ENCODE results near the gene NPW. TPM values are rescaled to one million over a fixed set of nuclear protein-coding genes. Genes with fewer than 3 reads are reported as not detected.
A peak's percentile ranks its signal among the peaks of the same experiment; 100 is the strongest.
"Not testable (repeated sequence)": the region's sequence is repeated elsewhere in the genome, so short reads cannot be mapped to it uniquely, and the experiment has no call there.

The NPW gene
- polyA plus RNA-seq, 1 donor, result 4.4 TPM

DNA sequence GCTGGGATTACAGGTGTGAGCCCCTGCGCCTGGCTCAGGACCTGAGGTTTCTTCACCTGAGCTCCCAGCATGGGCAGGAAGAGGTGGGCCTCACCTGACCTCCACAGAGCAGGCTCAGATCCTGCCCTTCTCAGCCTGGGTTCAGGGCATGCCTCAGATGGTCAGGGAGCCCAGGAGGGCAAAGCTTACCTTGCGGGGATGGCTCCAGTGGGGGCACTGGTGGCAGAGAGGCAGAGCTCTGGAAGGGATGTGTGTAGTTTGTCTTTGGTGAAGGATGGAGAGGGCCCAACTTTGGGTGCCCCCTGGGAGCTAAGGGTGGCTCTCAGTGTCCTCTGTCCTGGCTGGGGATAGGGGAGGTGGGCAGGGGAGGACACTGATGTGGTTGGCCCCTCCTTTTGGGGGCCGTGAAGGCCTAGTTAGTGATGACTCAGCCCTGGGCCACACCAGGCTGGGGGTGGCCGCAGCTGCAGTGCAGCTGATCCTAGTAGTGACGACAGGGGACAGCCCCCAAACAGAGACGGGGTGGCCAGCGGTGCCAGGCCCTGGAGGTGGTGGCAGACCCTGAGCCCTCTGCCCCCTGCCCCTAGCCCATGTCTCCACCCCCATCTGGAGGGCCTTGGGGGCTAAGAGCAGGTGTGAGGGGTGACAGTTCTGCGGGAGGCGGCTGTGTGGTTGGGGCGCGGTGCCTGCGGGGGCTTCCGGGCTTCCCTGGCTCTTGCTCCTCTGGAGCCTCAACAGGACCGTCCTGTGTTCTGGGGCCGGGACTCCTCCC lies 12.9 kb downstream of the NPW start:
- H3K4me1 ChIP-seq (ENCODE audit: control insufficient read depth, insufficient read depth, low read length), result peaks cover 36% of the 10 kb centered on the region

DNA sequence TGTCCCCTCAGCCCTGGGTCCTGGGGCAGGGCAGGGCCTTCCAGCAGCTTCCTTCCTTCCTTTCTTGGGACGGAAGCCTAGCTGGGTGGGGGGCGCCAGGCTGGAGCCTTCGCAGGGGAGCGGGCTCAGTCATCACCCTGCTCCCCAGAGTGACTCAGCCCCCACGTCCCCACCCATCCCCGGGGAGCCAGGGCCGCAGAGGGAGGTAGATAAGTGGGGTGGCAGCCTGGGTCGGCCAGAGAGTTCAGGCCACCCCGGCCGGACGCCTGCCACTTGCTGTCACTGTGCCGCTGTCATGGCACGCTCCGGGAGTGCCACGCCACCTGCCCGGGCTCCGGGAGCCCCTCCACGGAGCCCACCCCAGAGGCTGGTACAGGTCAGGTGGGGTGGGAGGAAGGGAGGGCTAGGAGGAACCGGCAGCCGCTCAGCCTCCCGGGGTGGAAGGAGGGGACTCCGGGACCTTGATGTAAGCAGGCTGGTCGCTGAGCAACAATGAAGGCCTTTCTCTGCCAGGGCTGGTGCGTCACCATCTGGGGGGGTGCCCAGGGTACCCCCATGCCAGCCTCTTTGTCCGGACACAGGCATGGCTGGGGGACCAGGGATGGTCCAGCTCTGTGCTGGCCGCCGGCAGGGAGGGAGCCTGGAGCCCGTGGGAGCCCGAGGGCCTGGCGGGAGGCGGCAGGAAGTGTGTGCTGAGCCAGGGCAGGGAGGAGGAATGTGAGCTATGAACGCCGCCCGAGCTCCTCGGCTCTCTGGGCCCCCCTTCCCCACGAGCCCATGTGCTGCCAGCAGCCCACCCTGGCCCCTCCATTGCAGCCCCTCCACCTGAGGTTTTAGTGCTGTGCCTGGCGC lies 13.7 kb downstream of the NPW start:
- no CpG with 5 or more reads among the region's 37 CpGs for WGBS (ENCODE audit: insufficient coverage, low lambda C conversion rate)
- peak in 1 of 2 donors; percentile 46 for DNase-seq
- Histone ChIP-seq H3K27me3 (ENCODE audit: control insufficient read depth, insufficient read depth, low read length) (peaks cover 4% of the 10 kb centered on the region), H3K27ac (ENCODE audit: low read length) (peak overlapping the region; percentile 72), H3K4me3 (ENCODE audit: low read length) (peak overlapping the region; percentile 18), H3K9me3 (ENCODE audit: control insufficient read depth, low read depth, low read length) (peaks cover 12% of the 10 kb centered on the region), H3K4me1 (ENCODE audit: control insufficient read depth, insufficient read depth, low read length) (peaks cover 42% of the 10 kb centered on the region), H3K36me3 (ENCODE audit: control insufficient read depth, insufficient read depth, low read length) (peaks cover 28% of the 10 kb centered on the region)

More for the DNA sequence above, 12.9 kb downstream of the NPW start:
- peaks cover 12% of the 10 kb centered on the region for H3K27me3 ChIP-seq (ENCODE audit: control insufficient read depth, insufficient read depth, low read length)
- H3K9me3 ChIP-seq (ENCODE audit: control insufficient read depth, low read depth, low read length), result peaks cover 6% of the 10 kb centered on the region
- WGBS (ENCODE audit: insufficient coverage, low lambda C conversion rate), result no CpG with 5 or more reads among the region's 15 CpGs
- no peak for DNase-seq
- peak overlapping the region; percentile 72 for H3K27ac ChIP-seq (ENCODE audit: low read length)
- no peak overlapping the region for H3K4me3 ChIP-seq (ENCODE audit: low read length)
- peaks cover 22% of the 10 kb centered on the region for H3K36me3 ChIP-seq (ENCODE audit: control insufficient read depth, insufficient read depth, low read length)

DNA sequence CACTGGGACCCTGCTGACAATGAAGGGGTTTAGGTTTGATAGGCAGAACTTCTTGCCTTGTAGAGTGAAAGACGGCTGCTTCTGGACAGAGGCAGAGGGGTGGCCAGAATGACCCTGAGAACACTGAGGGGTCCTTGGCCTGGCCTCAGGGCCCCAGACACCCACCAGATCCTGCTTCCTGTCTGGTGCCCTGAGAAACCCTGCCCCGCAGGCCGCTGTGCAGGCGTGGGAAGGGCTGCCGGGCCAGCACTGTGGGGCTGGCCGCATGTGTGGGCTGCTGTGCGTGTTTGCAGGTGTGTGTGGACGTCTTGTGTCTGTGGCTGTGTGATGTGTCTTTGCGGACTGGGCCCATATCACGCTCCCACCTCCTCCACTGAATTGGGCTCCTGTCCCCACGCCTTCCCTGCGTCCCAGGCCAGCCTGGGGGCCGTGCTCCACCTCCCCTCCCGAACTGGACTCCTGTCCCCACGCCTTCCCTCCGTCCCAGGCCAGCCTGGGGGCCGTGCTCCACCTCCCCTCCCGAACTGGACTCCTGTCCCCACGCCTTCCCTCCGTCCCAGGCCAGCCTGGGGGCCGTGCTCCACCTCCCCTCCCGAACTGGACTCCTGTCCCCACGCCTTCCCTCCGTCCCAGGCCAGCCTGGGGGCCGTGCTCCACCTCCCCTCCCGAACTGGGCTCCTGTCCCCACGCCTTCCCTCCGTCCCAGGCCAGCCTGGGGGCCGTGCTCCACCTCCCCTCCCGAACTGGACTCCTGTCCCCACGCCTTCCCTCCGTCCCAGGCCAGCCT lies 14.5 kb downstream of the NPW start:
- peaks cover 12% of the 10 kb centered on the region for H3K9me3 ChIP-seq (ENCODE audit: control insufficient read depth, low read depth, low read length)
- peak overlapping the region; percentile 18 for H3K4me3 ChIP-seq (ENCODE audit: low read length)
- no CpG with 5 or more reads among the region's 32 CpGs for WGBS (ENCODE audit: insufficient coverage, low lambda C conversion rate)
- not testable (repeated sequence) for H3K27me3 ChIP-seq (ENCODE audit: control insufficient read depth, insufficient read depth, low read length); DNase-seq
- peak overlapping the region; percentile 72 for H3K27ac ChIP-seq (ENCODE audit: low read length)
- peaks cover 31% of the 10 kb centered on the region for H3K36me3 ChIP-seq (ENCODE audit: control insufficient read depth, insufficient read depth, low read length)
- H3K4me1 ChIP-seq (ENCODE audit: control insufficient read depth, insufficient read depth, low read length), result peaks cover 44% of the 10 kb centered on the region

GRCh38 chr16:2034696-2035430 lies 15.3 kb downstream of the NPW start:
- WGBS (ENCODE audit: insufficient coverage, low lambda C conversion rate), result no CpG with 5 or more reads among the region's 17 CpGs
- Histone ChIP-seq H3K27me3 (ENCODE audit: control insufficient read depth, insufficient read depth, low read length) (no peaks in the 10 kb centered on the region), H3K27ac (ENCODE audit: low read length) (peak overlapping the region; percentile 40), H3K9me3 (ENCODE audit: control insufficient read depth, low read depth, low read length) (peaks cover 12% of the 10 kb centered on the region), H3K4me1 (ENCODE audit: control insufficient read depth, insufficient read depth, low read length) (peaks cover 52% of the 10 kb centered on the region), H3K4me3 (ENCODE audit: low read length) (no peak overlapping the region), H3K36me3 (ENCODE audit: control insufficient read depth, insufficient read depth, low read length) (peaks cover 30% of the 10 kb centered on the region)
- no peak for DNase-seq

DNA sequence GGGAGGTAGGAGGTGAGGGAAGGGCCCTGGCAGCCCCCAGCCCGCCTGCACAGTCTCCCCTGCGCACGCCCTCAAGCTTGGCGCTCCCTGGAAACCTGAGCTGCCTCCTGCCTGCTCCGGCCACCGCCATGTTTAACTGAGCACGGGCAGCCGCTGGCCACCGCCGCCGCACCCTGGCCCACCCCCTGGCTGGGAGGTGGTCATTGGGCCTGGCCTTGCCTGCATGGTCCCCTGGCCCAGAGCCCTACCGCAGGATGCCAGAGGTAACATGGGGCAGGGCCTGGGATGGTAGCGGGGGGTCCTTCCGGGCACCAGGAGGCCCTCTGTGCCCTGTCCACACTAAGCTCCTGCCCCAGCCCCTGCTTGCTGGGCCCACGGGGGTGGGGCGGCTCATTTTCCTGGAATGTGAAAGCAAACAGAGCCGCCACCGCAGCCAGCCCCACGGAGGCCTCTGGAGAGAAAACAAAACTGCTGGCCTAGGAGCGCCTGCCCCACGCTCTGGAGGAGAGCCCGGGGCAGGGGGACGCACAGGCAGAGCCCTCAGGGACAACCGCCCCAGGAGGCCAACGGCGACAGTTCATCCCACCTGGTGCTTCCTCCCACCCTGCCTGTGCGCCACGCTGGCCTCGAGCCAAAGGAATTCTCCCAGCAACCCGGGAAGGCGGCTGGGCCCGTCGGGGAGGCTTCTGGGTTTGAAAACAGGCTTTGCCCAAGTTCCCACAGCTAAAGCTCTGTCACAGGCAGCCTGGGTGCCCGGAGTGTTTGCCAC lies 16.0 kb downstream of the NPW start:
- H3K9me3 ChIP-seq (ENCODE audit: control insufficient read depth, low read depth, low read length), result peaks cover 12% of the 10 kb centered on the region
- no CpG with 5 or more reads among the region's 34 CpGs for WGBS (ENCODE audit: insufficient coverage, low lambda C conversion rate)
- H3K4me1 ChIP-seq (ENCODE audit: control insufficient read depth, insufficient read depth, low read length), result peaks cover 59% of the 10 kb centered on the region
- H3K36me3 ChIP-seq (ENCODE audit: control insufficient read depth, insufficient read depth, low read length), result peaks cover 26% of the 10 kb centered on the region
- no peaks in the 10 kb centered on the region for H3K27me3 ChIP-seq (ENCODE audit: control insufficient read depth, insufficient read depth, low read length)
- no peak overlapping the region for H3K4me3 ChIP-seq (ENCODE audit: low read length)
- H3K27ac ChIP-seq (ENCODE audit: low read length), result peak overlapping the region; percentile 40
- DNase-seq, result peak in 1 of 2 donors; percentile 60

- no peaks in the 10 kb centered on the region for H3K27me3 ChIP-seq (ENCODE audit: control insufficient read depth, insufficient read depth, low read length)
- peaks cover 12% of the 10 kb centered on the region for H3K9me3 ChIP-seq (ENCODE audit: control insufficient read depth, low read depth, low read length)
- no peak for DNase-seq
- no CpG with 5 or more reads among the region's 47 CpGs for WGBS (ENCODE audit: insufficient coverage, low lambda C conversion rate)
- peaks cover 27% of the 10 kb centered on the region for H3K36me3 ChIP-seq (ENCODE audit: control insufficient read depth, insufficient read depth, low read length)
- H3K4me3 ChIP-seq (ENCODE audit: low read length), result no peak overlapping the region
- peak overlapping the region; percentile 40 for H3K27ac ChIP-seq (ENCODE audit: low read length)
- H3K4me1 ChIP-seq (ENCODE audit: control insufficient read depth, insufficient read depth, low read length), result peaks cover 59% of the 10 kb centered on the region
Observed at GRCh38 chr16:2036200-2036966, 16.8 kb downstream of the NPW start.

- Histone ChIP-seq H3K4me1 (ENCODE audit: control insufficient read depth, insufficient read depth, low read length) (peaks cover 62% of the 10 kb centered on the region), H3K27me3 (ENCODE audit: control insufficient read depth, insufficient read depth, low read length) (no peaks in the 10 kb centered on the region), H3K9me3 (ENCODE audit: control insufficient read depth, low read depth, low read length) (peaks cover 12% of the 10 kb centered on the region), H3K27ac (ENCODE audit: low read length) (peak overlapping the region; percentile 77), H3K36me3 (ENCODE audit: control insufficient read depth, insufficient read depth, low read length) (peaks cover 29% of the 10 kb centered on the region), H3K4me3 (ENCODE audit: low read length) (no peak overlapping the region)
- DNase-seq, result no peak
- no CpG with 5 or more reads among the region's 15 CpGs for WGBS (ENCODE audit: insufficient coverage, low lambda C conversion rate)
Observed at GRCh38 chr16:2037115-2037514, 17.5 kb downstream of the NPW start.

DNA sequence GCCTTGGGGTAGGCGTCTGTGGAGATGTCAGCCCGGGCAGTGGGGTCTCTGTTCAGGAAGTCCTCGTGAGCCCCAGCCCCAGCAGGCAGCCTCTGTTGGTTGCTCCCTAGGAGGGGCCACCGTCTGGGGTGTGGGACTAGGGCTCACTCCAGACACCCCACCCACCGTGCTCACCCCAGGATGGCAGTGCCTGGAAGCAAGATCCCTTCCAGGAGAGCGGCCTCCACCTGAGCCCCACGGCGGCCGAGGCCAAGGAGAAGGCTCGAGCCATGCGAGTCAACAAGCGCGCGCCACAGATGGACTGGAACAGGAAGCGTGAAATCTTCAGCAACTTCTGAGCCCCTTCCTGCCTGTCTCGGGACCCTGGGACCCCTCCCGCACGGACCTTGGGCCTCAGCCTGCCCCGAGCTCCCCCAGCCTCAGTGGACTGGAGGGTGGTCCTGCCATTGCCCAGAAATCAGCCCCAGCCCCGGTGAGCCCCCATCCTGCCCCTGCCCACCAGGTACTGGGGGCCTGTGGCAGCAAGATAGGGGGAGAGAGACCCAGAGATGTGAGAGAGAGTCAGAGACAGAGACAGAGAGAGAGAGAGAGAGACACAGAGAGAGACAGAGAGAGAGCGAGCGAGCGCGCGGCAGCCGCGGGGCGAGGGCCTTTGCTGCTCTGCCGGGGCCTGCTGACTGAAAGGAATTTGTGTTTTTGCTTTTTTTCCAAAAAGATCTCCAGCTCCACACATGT lies 18.2 kb downstream of the NPW start:
- 93% methylated on average over 5 of the region's 29 CpGs for WGBS (ENCODE audit: insufficient coverage, low lambda C conversion rate)
- no peak for DNase-seq
- peaks cover 65% of the 10 kb centered on the region for H3K4me1 ChIP-seq (ENCODE audit: control insufficient read depth, insufficient read depth, low read length)
- no peaks in the 10 kb centered on the region for H3K27me3 ChIP-seq (ENCODE audit: control insufficient read depth, insufficient read depth, low read length)
- peak overlapping the region; percentile 77 for H3K27ac ChIP-seq (ENCODE audit: low read length)
- peaks cover 12% of the 10 kb centered on the region for H3K9me3 ChIP-seq (ENCODE audit: control insufficient read depth, low read depth, low read length)
- peaks cover 27% of the 10 kb centered on the region for H3K36me3 ChIP-seq (ENCODE audit: control insufficient read depth, insufficient read depth, low read length)
- H3K4me3 ChIP-seq (ENCODE audit: low read length), result no peak overlapping the region

All from large intestine (tissue), 3 donors.